ENCODE data around the gene SLC25A2.

SLC25A2 gene

DNA sequence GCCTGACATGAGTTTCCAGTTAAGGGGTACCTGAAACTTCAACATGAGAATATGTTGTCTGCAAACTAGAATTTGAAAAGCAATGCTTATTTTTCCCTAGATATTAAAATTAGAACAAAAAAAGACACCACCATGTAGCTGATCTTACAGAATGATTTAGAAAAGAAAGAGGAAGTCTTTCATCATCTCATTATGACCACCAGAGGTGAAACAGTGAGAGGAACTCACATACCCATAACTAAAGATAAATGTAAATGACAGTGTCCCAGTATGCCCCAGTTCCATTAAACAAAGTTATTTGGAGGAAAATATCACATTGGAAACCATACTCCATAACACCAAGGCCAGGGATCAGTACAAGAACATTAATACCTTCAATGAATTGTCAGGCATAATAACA lies 9.9 kb upstream of the SLC25A2 start:
- DNase-seq = no peak

DNA sequence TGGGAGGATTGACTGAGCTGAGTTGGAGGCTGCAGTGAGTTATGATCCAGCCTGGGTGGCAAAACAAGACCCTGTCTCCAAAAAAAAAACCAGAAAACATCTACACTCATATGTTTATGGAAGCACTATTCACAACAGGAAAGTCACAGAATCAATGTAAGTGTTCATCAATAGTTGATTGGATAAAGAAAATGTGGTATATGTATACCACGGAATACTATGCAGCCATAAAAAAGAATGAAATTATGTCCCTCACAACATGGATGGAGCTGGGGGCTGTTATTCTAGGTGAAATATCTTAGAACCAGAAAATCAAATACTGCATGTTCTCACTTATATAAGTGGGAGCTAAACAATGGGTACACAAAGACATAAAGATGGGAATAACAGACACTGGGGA lies 2.8 kb upstream of the SLC25A2 start:
- no peak for DNase-seq

GRCh38 chr5:141298376-141298775 lies 5.5 kb downstream of the SLC25A2 start:
- DNase-seq = no peak

DNA sequence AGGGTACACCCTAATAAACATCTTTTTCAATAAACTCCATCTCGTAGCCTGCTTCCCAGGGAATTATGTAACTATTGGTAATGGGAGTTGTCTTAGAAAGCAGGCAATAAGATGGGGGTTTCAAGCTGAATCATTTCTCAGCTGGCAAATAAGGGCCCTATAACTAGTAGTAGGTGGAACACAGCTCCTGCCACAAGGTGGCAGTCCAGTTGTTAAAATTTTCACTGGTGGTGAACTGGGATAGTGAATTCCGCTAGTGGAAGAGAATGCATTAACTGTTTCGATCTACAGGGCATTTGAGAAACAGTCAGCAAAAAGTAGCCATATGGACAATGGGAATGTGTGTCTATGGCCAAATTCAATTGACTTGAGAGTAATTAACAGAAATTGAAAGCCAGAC lies 30.9 kb downstream of the SLC25A2 start:
- DNase-seq = no peak

DNA sequence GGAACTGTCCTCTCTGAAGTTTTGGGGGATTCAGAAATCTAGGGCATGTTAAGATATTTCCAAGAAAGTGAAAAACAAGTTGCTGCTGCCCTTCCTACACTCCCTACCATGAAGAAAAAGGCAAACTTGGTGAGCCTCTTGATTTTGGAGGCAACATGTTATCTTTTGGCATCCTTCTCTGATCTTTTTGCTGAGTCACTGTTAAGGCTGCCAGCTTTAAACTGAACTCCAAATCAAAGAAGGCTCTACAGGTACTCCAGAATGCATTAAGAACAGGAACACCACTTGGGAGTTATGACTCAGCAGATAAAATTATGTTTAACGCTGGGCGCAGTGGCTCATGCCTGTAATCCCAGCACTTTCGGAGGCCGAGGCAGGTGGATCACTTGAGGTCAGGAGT lies 34.7 kb downstream of the SLC25A2 start:
- DNase-seq = no peak

DNA sequence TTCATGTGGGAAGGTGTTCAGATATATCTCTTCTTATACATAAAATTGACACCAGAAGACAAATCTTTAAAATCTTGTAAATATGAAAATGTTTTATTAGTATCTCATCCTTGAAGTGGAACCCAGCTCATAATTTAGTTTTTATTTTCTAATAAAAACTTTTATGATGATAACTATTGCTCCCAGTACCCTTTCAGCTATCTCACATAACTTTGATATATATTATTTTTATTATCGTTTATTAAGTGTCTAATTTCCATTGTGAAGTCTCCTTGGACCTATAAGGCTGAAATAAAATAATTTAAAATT lies 42.7 kb downstream of the SLC25A2 start:
- no peak for DNase-seq

DNA sequence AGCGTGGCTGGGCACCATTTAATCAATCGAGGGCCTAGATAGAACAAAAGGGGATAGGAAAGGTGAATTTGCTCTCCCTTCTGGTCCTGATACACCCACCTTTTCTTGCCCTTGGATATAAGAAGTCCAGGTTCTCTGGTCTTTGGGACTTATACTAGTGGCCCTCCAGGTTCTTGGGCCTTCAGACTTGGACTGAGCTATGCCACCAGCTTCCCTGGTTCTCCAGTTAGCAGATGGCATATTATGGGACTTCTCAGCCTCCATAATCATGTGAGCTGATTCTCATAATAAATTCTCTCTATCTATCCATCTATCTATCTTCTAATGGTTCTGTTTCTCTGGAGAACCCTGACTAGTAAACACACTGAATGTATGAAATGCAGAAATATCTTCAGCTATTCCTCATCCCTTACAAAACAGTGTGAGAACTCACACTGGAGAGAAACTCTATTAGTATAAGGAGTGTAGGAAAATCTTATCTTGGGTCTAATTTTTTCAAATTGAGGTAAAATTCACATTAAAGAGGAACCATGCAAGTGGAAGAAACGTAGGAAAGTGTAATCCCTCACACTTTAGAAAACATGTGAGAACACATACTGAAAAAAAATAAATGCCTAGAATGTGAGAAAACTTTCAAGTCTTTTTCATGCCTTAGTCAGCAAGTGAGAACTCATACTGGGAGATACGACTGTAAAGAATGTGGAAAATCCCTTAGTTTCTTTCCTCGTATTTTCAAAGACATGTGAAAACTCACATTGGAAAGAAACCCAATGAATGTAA lies 43.2 kb downstream of the SLC25A2 start:
- DNase-seq = peak; percentile 9 to 15

DNA sequence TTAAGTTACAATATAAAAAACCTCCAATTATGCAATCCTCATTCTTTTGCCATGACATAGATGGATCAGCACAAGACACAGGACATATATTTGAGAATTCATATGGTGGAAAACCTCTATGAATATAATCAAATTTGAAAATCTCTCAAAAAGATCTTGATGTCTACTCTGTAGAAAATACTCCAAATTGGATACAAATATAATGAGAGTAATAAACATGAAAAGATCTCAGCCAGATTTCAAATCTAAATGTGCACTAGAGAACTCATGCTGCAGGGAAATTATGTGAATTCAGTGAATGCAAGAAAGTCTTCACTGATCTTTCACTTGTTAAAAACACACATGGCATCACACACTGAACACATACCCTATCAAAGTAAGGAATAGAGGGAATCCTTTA lies 44.9 kb downstream of the SLC25A2 start:
- DNase-seq = no peak

DNA sequence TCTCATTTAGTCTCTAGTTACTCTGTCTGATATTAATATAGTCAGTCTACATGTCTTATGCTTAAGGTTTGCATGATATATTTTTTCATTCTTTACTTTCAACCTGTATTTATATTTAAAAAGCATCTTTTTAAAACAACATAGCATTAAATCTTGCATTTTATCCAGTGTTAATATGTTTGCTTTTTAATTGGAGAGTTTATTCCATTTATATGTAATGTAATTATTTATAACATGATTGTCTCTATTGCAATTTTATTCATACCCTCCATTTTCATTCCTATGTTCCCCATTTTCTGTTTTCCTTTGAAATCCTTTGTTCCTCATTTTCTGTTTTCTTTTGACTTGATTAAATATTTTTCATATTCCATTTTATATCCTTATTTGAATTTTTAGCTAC lies 45.4 kb downstream of the SLC25A2 start:
- no peak for DNase-seq

All from Kasumi-1 (cell line).